VCaP (cell line): ENCODE measurements around the gene FIZ1.

Source experiments
- H3K27ac ChIP-seq: fragments of 450-650 bp; 2 replicates; pipeline ENCODE4 v1.5.1; 2017
- TF ChIP-seq, protein P1 (sequence below): fragments of 450-650 bp; conservative IDR thresholded peaks from 2 replicates; pipeline ENCODE4 v1.5.1; 2017; ENCODE audit warnings: mild to moderate bottlenecking, moderate library complexity

FIZ1 gene

DNA sequence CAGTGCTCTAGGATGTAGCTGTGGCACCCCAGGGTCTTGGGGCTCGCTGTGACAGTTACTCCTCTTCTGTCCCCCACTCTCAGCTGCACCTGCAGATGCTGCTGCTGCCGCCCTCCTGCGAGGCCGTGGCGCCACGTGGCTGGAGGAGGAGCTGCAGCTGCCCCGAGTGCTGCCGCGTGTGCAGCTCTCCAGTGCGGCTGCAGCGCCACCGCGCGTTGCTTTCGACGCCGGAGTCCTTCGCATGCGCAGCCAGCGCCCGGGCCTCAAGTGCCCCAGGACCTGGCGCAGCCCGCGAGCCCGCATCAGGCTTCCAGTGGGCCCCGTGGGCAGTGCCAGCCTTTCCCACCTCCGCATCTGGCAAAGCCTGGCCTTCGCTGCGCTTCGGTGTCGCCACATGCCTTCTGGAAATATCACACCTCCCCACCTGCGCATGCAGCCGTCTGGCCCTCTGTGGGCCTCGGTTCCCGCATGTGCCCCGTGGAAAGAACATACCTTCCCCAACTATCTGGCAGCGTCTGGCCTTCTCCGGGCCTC lies 40.8 kb upstream of the FIZ1 start:
- TF ChIP-seq, protein P1, sequence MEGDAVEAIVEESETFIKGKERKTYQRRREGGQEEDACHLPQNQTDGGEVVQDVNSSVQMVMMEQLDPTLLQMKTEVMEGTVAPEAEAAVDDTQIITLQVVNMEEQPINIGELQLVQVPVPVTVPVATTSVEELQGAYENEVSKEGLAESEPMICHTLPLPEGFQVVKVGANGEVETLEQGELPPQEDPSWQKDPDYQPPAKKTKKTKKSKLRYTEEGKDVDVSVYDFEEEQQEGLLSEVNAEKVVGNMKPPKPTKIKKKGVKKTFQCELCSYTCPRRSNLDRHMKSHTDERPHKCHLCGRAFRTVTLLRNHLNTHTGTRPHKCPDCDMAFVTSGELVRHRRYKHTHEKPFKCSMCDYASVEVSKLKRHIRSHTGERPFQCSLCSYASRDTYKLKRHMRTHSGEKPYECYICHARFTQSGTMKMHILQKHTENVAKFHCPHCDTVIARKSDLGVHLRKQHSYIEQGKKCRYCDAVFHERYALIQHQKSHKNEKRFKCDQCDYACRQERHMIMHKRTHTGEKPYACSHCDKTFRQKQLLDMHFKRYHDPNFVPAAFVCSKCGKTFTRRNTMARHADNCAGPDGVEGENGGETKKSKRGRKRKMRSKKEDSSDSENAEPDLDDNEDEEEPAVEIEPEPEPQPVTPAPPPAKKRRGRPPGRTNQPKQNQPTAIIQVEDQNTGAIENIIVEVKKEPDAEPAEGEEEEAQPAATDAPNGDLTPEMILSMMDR, result no peak
- peak overlapping the region; percentile 98 for H3K27ac ChIP-seq

DNA sequence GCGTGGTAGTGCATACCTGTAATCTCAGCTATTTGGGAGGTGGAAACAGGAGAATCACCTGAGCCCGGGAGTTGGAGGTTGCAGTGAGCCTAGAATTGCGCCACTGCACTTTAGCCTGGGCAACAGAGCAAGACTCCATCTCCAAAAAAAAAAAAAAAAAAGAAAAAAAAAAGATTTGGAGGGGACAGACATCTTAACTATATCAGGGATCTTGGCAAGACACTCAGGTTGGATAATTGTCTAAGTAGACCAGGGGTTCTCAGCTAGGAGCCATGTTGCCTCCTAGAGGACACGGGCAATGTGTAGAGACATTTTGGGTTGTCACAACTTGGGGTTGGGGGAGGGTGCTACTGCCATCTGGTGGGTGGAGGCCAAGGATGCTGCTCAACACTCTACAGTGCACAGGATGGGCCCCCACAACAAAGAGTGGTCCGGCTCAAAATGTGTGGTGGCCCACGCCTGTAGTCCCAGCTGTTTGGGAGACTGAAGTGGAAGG lies 39.6 kb upstream of the FIZ1 start:
- TF ChIP-seq, protein P1, result peak; percentile 65
- peak overlapping the region; percentile 98; the same call in 1 of the 2 replicates for H3K27ac ChIP-seq

DNA sequence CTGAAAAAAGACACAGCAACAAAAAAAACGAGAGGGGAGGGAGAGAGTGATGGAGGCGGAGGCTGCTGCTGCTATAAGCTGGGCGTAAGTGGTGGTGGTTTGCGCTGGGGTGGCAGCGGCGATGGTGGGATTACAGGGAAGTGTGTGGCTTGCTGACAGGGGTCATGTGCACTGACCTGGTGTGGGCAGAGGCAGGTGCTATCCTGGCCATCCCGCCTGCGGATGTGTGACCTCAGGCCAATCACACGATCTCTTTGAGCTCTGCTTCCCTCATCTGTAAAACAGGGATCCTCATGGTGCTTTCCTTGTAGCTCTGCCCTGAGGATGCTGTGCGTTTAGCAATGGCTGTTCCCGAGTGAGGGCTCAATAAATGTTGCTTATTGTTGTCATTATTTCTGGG lies 38.2 kb upstream of the FIZ1 start:
- H3K27ac ChIP-seq, result no peak overlapping the region
- TF ChIP-seq, protein P1, result no peak

DNA sequence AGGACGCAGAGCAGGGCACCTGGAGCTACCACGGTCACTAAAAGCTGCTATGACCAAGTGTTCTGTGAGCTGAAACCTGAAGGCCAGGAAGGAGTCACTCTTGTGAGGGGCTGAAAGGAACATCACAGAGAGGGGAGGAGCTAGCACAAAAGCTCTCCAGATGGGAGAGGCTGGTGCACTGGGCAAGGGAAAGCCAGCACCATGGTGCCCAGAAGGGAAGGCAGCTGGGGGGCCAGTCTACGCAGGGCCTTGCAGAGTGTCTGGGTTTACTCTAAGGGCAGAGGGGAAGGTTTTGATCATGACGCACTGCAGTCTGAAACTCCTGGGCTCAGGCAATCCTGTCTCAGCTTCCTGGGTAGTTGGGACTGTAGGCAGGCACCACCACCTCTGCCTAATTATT lies 37.4 kb upstream of the FIZ1 start:
- TF ChIP-seq, protein P1, result no peak
- H3K27ac ChIP-seq, result no peak overlapping the region

DNA sequence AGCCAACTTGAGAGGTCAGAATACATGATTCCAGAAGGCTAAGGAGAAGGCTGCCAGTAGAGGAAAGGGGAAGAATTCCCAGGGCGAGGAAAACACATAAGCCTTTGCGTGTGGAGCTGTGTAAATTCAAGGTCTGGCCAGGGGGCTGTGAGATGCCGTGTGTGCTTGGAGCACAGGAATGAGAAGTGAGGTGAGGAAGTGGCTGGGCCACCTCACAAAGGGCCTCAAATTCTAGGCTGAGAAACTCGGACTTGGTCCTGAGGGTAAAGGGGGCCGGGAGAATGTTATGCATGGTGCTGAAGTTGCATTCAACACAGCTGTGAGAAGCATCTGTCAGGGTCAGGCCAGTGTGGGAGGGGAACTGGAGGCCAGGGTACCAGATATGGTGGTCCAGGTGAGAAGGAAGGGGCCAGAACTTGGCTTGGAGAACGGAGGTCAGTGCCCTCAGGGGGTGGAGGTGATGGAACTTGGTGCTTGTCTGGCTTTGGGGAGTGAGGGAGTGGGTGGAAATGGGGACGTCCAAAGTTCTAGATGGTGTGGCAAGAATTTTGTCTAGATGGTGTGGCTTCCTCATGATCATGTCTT lies 36.6 kb upstream of the FIZ1 start:
- H3K27ac ChIP-seq, result peak overlapping the region; percentile 95; the same call in 1 of the 2 replicates
- TF ChIP-seq, protein P1, result no peak

DNA sequence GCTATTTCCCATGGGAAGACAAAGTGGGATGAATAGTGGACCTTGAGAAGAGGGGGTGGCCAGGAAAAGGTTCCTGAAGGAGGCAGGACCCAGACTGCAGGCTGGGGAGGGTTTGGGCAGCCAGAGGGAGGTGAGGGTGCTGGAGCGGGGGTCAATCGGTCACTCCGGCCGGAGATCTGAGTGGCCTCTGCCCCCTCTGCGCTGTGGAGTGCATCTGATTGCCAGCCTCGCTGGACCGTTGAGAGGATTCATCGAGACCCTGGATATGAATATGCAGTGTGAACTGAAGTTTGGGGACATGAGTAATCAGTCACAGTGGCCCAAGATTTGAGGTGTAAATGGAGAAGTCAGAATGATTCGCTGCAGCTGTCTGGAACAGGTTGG lies 36.0 kb upstream of the FIZ1 start:
- H3K27ac ChIP-seq, result peak overlapping the region; percentile 95
- TF ChIP-seq, protein P1, result no peak

DNA sequence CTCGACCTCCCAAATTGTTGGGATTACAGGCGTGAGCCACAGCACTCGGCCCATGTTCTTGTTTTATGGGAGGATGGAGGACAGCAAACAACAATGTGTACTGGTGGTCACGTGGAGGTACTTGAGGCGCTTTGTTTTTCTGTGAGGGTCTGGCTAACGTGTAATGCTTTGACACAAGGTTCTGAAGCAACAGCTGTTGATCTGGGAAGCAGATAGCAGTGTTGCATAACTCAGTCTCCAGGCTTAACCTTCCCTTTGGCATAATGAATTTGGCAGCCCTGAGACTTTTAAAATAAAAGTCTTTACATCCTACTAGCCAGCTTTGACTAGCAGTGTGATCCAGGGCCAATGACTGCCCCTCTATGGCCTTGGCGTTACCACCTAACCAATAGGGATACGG lies 34.5 kb upstream of the FIZ1 start:
- TF ChIP-seq, protein P1, result no peak
- peak overlapping the region; percentile 95 for H3K27ac ChIP-seq
